SK-N-SH (cell line): ENCODE results near the gene RPS23.

Experiments used
- CHD2 ChIP-seq: fragments of 150-350 bp; IDR thresholded peaks from 2 replicates; pipeline ENCODE4 v1.6.1; 2018; ENCODE audit warnings: low read length; ENCODE audit not compliant: partially characterized antibody
- EP300 ChIP-seq, 2 experiments: IDR thresholded peaks; 2 replicates each; pipeline versions ENCODE4 v1.4.0 to v1.6.1; 2012; ENCODE audit warnings: borderline replicate concordance in 1 of 2, low read depth in 1 of 2, low read length in 1 of 2
- EZH2phosphoT487 ChIP-seq: fragments of 200-600 bp; sonication (generic); IDR thresholded peaks from 2 replicates; pipeline ENCODE4 v1.6.1; 2017; ENCODE audit warnings: low read depth, mixed run types, mild to moderate bottlenecking, antibody characterized with exemption, moderate library complexity, borderline replicate concordance
- IRF3 ChIP-seq: fragments of 150-350 bp; IDR thresholded peaks from 2 replicates; pipeline ENCODE4 v1.6.1; 2016; ENCODE audit warnings: mild to moderate bottlenecking, low read depth, low read length
- MEF2A ChIP-seq: IDR thresholded peaks from 2 replicates; pipeline ENCODE4 v1.4.0; 2012; ENCODE audit warnings: low read depth, borderline replicate concordance
- MXI1 ChIP-seq: IDR thresholded peaks from 2 replicates; pipeline ENCODE4 v1.6.1; 2012; ENCODE audit warnings: mild to moderate bottlenecking, low read depth, low read length, improper control_type of control experiment
- PBX3 ChIP-seq: IDR thresholded peaks from 2 replicates; pipeline ENCODE4; 2012
- POLR2AphosphoS5 ChIP-seq: IDR thresholded peaks from 2 replicates; pipeline ENCODE4 v1.6.1; 2012; ENCODE audit warnings: low read depth, low read length
- RAD21 ChIP-seq: IDR thresholded peaks from 2 replicates; pipeline ENCODE4 v1.6.1; 2012; ENCODE audit warnings: mild to moderate bottlenecking, low read length
- REST ChIP-seq: IDR thresholded peaks from 2 replicates; pipeline ENCODE4 v1.6.1; 2012; ENCODE audit warnings: mild to moderate bottlenecking, low read depth, low read length, moderate library complexity
- TAF1 ChIP-seq: IDR thresholded peaks from 2 replicates; pipeline ENCODE4 v1.6.1; 2012; ENCODE audit warnings: low read depth, mild to moderate bottlenecking, low read length, moderate library complexity, borderline replicate concordance
- USF2 ChIP-seq: fragments of 150-350 bp; IDR thresholded peaks from 2 replicates; pipeline ENCODE4 v1.6.1; 2017; ENCODE audit warnings: antibody characterized with exemption, low read length, low read depth, borderline replicate concordance
- YY1 ChIP-seq: IDR thresholded peaks from 2 replicates; pipeline ENCODE4 v1.4.0; 2012; ENCODE audit warnings: low read depth, mild to moderate bottlenecking
- TF ChIP-seq, protein P1 (sequence below): fragments of 200-600 bp; sonication (generic); IDR thresholded peaks from 2 replicates; pipeline ENCODE4 v1.6.1; 2017; ENCODE audit warnings: antibody characterized with exemption, mild to moderate bottlenecking, moderate library complexity

DNA sequence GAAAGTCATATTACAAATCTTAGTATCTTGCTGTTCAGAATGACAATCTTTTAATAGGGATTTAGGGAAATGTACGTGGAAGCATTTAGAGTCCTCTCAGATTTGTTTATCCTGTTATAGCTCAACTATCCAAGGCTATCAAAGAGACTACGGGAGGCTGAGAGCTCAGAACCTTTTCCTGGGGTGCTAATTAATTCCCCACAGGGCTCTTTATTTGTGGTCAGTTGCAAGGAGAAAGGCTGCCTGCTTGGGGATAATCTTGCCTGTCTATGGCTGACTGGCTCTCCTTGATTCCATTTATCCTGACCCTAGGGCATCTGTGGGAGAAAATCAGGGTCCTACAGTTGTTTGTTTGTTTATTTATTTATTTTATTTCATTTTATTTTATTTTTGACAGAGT lies 28.0 kb upstream of the RPS23 start:
- TF ChIP-seq EP300 (IDR thresholded peaks at IDR 0.05; ENCODE audit: borderline replicate concordance in 1 of 2, low read depth in 1 of 2, low read length in 1 of 2) (no peak), POLR2AphosphoS5 (no peak), PBX3 (no peak), YY1 (no peak), MXI1 (no peak), IRF3 (no peak), EZH2phosphoT487 (no peak), CHD2 (no peak), REST (no peak), USF2 (no peak), RAD21 (no peak), TAF1 (no peak), MEF2A (no peak)
- TF ChIP-seq, protein P1, sequence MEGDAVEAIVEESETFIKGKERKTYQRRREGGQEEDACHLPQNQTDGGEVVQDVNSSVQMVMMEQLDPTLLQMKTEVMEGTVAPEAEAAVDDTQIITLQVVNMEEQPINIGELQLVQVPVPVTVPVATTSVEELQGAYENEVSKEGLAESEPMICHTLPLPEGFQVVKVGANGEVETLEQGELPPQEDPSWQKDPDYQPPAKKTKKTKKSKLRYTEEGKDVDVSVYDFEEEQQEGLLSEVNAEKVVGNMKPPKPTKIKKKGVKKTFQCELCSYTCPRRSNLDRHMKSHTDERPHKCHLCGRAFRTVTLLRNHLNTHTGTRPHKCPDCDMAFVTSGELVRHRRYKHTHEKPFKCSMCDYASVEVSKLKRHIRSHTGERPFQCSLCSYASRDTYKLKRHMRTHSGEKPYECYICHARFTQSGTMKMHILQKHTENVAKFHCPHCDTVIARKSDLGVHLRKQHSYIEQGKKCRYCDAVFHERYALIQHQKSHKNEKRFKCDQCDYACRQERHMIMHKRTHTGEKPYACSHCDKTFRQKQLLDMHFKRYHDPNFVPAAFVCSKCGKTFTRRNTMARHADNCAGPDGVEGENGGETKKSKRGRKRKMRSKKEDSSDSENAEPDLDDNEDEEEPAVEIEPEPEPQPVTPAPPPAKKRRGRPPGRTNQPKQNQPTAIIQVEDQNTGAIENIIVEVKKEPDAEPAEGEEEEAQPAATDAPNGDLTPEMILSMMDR, result no peak
